Stimulated activated memory B cell treated with anti-CD40 and anti-IgM and Interleukin-4, amounts not matched to agents 10 μg/mL and 1 μg/mL and 100 μg/mL, for 72 hours (primary cell): Measurements from ENCODE around the gene DNAH9.

Experiments
- ATAC-seq: fragments of 150-1000 bp; cut with Tn5 transposase; 2 replicates; pipeline ENCODE4 v1.10.0; 2021
- H3K27ac Mint-ChIP-seq: one replicate; pipeline ENCODE4 v1.8.0; 2022; ENCODE audit warnings: mild to moderate bottlenecking, mixed read lengths
- H3K27me3 Mint-ChIP-seq: one replicate; pipeline ENCODE4 v1.8.0; 2022; ENCODE audit warnings: mixed read lengths
- H3K36me3 Mint-ChIP-seq: one replicate; pipeline ENCODE4 v1.8.0; 2022; ENCODE audit warnings: mixed read lengths
- H3K4me1 Mint-ChIP-seq: one replicate; pipeline ENCODE4 v1.8.0; 2022; ENCODE audit warnings: mixed read lengths
- H3K4me3 Mint-ChIP-seq: one replicate; pipeline ENCODE4 v1.8.0; 2022; ENCODE audit warnings: mild to moderate bottlenecking, moderate library complexity, mixed read lengths
- H3K9me3 Mint-ChIP-seq: one replicate; pipeline ENCODE4 v1.8.0; 2022; ENCODE audit warnings: mixed read lengths

The DNAH9 gene

DNA sequence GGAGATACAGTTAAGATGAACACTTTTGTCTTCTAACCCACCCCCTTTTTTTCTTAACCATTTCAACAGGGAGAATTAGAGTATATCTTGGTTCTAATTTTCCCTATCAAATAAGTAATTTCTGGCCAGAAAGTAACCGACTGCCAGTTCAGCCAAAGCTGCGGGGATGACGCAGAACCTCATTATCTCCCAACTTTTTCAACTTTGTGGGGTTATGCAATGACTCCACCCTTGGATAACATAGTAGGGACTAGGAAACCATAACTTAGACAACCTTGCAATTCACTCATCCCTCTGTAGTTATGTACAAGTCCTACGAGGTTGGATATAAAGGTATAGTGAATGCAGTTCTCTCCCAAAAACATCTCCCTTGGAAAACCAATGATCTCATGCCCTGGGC lies 215.0 kb downstream of the DNAH9 start:
- Mint-ChIP-seq H3K27ac (no peak overlapping the region), H3K36me3 (no peaks in the 10 kb centered on the region), H3K27me3 (no peaks in the 10 kb centered on the region), H3K9me3 (no peaks in the 10 kb centered on the region), H3K4me3 (no peak overlapping the region), H3K4me1 (no peaks in the 10 kb centered on the region)
- ATAC-seq = no peak

DNA sequence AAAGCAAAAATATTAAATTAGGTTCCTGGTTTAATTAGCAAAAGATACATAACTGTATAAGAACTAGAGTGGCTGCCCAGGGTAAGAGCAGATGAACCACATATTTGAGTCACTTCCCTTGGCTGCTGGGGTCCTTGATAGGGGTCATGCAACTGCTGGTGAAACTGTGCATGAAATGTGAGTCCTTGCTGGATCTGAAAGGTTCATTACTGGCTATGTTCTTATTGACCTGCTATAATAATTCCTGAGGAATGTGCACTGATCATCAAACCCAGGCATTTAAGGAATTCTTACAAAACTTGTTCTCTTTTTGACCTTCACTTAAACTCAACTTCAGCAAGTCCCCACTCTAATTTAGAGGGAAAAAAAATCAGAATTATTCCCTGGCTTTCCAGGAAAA lies 215.6 kb downstream of the DNAH9 start:
- Mint-ChIP-seq H3K36me3 (no peaks in the 10 kb centered on the region), H3K27me3 (no peaks in the 10 kb centered on the region), H3K4me1 (no peaks in the 10 kb centered on the region), H3K4me3 (no peak overlapping the region), H3K27ac (no peak overlapping the region), H3K9me3 (no peaks in the 10 kb centered on the region)
- ATAC-seq = no peak

DNA sequence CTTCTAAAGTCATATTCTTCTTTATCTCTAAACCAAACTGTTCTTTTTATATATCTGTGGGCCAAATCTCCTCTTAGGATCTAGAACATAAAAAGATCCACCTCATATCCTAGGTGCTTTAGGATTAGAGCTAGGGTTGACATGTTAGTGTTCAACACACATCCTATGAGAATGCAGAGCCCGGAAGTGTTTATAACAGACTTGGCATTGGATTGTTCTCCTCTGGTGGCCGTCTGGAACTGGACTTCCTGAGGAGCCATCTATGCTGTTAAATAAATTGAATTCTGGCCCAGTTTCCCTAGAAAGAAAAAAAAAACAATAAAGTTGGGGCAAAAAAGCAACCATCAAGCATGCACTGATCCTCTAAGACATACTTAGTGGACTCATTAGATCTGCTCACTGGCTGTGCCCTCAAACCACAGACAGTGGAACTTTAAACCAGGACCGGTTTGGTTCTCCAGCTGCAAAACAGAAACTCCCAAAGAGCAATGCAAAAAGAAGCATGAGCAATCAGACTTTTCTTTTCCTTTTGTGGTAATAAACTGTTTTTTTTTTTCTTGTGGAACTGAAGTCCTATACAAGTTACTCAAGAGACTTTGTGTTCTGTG lies 216.5 kb downstream of the DNAH9 start:
- H3K27ac Mint-ChIP-seq = no peak overlapping the region
- no peaks in the 10 kb centered on the region for H3K9me3 Mint-ChIP-seq
- no peak for ATAC-seq
- no peaks in the 10 kb centered on the region for H3K4me1 Mint-ChIP-seq
- no peaks in the 10 kb centered on the region for H3K27me3 Mint-ChIP-seq
- no peaks in the 10 kb centered on the region for H3K36me3 Mint-ChIP-seq
- H3K4me3 Mint-ChIP-seq = no peak overlapping the region

DNA sequence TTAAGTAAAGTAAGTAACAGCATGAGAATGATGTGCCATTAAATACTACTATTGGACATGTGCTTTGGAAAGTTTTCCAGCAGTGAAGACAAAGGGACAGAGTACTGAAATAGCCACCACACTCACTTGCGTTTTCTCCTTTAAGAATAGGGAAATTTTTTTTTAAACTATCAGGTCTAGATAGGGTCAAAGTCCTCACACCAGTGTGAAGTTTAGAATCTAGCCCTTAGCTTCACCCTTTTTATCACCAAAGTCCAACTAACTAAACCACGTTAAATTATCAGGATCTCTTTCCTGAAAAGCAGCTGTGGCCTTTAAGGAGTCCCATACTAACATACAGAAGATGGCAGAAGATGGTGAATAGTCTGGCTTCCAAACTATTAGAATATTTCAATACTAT lies 218.1 kb downstream of the DNAH9 start:
- Mint-ChIP-seq H3K27me3 (no peaks in the 10 kb centered on the region), H3K36me3 (no peaks in the 10 kb centered on the region), H3K4me3 (no peak overlapping the region), H3K9me3 (no peaks in the 10 kb centered on the region), H3K4me1 (no peaks in the 10 kb centered on the region), H3K27ac (no peak overlapping the region)
- ATAC-seq = no peak

DNA sequence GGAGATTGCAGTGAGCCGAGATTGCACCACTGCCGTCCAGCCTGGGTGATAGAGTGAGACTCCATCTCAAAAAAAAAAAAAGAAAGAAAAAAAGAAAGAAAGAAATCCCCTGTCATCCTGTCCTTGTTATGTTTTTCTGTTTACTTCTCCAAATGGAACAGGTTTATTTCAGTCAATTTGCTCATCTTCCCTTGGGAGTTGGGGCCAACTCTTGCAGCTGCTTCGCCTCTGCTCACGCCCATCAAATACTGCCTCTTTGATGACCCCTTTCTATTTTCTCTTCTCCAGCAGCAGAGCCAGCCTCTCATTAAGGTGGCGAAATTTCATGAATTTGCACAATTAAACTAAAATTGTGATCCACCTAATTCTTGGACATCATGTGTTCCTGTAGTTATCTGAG lies 225.6 kb downstream of the DNAH9 start:
- H3K4me3 Mint-ChIP-seq = no peak overlapping the region
- H3K27ac Mint-ChIP-seq = no peak overlapping the region

DNA sequence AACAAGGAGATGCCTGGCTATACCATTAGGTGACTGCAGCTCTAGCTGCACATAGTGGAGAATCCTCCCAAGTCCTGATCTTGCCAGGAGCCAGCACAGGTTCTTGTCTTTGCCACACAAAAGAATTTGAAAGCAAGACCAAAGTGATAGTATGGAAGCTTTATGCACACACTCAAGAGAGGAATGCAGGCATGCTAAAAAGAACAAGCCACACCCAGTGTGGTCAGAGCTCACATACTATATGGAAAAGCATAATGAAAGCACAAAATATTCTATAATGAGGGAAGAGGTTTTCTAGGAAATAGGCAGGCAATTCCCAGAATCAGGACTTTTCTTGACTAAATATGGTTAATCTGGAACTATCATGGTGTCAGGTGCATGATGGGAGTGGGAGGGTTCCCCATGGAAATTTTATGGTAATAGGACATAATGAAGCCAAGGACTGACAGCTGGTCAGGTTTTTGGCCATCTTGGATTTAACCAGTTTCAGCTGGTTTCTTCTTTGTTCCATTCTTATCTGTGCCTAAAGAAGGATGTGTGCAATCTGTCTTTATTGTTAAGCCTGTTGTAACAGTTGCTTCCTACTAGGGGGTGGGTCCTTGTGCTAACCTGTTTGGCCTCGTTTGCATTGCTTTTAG lies 227.4 kb downstream of the DNAH9 start:
- H3K27me3 Mint-ChIP-seq = no peaks in the 10 kb centered on the region
- H3K36me3 Mint-ChIP-seq = no peaks in the 10 kb centered on the region
- H3K4me3 Mint-ChIP-seq = no peak overlapping the region
- no peak overlapping the region for H3K27ac Mint-ChIP-seq
- no peaks in the 10 kb centered on the region for H3K4me1 Mint-ChIP-seq
- peaks cover 3% of the 10 kb centered on the region for H3K9me3 Mint-ChIP-seq
- no peak for ATAC-seq

More for the DNA sequence above, 225.6 kb downstream of the DNAH9 start:
- H3K27me3 Mint-ChIP-seq = no peaks in the 10 kb centered on the region
- H3K4me1 Mint-ChIP-seq = no peaks in the 10 kb centered on the region
- no peak for ATAC-seq
- no peaks in the 10 kb centered on the region for H3K36me3 Mint-ChIP-seq
- H3K9me3 Mint-ChIP-seq = peaks cover 3% of the 10 kb centered on the region

DNA sequence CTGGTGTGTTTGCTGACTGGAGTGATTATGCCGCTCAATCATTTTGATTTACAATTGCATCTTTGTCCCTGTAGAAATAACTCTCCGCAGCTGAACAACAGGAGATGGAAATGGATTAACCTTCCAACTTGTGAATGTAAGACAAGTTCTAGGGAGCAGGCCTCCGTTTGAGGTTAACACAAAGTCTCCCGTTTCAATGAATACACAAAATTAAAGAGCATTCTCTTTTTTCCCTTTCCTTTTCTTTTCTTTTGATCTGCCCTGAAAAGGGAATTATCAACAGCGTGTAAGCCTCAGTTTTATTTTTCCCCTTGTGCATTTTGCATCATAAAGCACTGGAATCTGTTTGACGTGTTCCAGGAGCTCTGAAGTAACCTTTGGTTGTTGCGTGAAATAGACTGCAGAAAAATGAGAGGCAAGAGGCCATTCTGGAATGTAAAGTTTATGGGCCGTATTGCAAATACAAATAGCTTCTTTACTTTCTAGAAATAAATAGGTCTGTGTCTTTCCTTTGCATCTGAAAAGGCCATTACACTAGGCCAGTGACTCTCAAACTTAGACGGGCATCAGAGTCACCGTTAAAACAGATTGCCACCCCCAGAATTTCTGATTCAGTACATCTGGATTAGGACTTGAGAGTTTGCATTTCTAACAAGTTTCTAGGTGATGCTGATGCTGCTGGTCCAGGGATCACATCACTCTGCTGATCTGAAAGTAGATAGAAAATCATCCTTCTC lies 234.3 kb downstream of the DNAH9 start:
- no peak for ATAC-seq
- Mint-ChIP-seq H3K4me3 (no peak overlapping the region), H3K27me3 (no peaks in the 10 kb centered on the region), H3K4me1 (no peaks in the 10 kb centered on the region), H3K36me3 (no peaks in the 10 kb centered on the region), H3K9me3 (peaks cover 9% of the 10 kb centered on the region), H3K27ac (no peak overlapping the region)

DNA sequence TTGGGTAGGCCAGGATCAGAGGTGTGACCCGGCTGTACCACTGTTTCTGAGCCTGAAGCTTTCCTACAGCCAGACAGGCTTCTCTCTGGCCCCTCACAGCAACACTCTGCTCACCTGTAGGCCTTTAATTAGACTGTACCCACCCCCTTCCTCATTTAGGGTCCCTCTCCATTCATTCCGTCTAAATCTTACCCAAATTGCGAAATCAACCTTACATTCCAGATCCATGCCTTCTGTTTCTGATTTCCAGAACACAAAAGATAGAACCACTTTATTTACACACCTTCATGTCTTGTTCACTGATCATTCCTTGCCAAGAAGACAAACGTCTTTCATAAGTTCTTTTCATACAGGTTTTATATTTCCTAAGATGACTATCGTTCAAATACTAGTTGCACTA lies 238.2 kb downstream of the DNAH9 start:
- Mint-ChIP-seq H3K9me3 (peaks cover 3% of the 10 kb centered on the region), H3K4me1 (no peaks in the 10 kb centered on the region), H3K27me3 (no peaks in the 10 kb centered on the region), H3K4me3 (no peak overlapping the region), H3K36me3 (no peaks in the 10 kb centered on the region), H3K27ac (no peak overlapping the region)
- ATAC-seq = no peak

DNA sequence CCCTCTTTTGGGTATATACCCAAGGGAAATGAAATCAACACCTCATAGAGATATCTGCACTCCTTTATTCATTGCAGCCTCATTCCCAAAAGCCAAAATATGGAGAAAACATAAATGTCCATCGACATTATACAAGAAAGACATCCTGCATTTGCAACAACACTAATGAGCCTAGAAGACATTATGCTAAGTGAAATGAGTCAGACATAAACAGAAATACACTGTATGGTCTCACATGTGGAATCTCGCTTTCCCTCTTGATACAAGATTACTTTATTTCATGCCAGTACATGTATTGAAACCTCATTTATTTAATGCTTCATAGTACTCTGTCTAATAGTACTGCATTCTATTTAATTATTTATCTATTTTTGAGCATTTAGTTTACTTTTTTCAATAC lies 241.8 kb downstream of the DNAH9 start:
- H3K36me3 Mint-ChIP-seq = no peaks in the 10 kb centered on the region
- H3K4me1 Mint-ChIP-seq = no peaks in the 10 kb centered on the region
- no peak overlapping the region for H3K27ac Mint-ChIP-seq
- no peak for ATAC-seq
- H3K4me3 Mint-ChIP-seq = no peak overlapping the region
- no peaks in the 10 kb centered on the region for H3K27me3 Mint-ChIP-seq
- H3K9me3 Mint-ChIP-seq = no peaks in the 10 kb centered on the region

DNA sequence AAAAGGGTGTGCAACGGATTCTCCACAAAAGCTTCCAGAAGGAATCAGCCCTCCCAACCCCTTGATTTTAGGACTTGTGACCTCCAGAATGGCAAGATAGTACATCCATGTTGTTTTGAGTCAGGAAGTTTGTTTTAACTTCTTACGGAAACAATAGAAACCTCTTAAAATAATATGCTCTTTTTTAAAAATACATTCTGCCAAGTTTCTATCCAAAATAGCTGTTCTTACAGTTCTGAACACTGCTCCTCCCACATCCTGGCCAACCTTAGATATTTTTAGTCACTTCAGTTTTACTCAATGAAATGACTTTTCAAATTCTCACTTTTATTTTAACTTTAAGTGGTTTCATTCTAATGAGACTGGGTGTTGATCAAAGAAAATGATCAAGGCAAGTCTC lies 242.6 kb downstream of the DNAH9 start:
- no peaks in the 10 kb centered on the region for H3K27me3 Mint-ChIP-seq
- H3K27ac Mint-ChIP-seq = no peak overlapping the region
- no peaks in the 10 kb centered on the region for H3K36me3 Mint-ChIP-seq
- no peaks in the 10 kb centered on the region for H3K9me3 Mint-ChIP-seq
- H3K4me3 Mint-ChIP-seq = no peak overlapping the region
- H3K4me1 Mint-ChIP-seq = no peaks in the 10 kb centered on the region
- ATAC-seq = no peak

DNA sequence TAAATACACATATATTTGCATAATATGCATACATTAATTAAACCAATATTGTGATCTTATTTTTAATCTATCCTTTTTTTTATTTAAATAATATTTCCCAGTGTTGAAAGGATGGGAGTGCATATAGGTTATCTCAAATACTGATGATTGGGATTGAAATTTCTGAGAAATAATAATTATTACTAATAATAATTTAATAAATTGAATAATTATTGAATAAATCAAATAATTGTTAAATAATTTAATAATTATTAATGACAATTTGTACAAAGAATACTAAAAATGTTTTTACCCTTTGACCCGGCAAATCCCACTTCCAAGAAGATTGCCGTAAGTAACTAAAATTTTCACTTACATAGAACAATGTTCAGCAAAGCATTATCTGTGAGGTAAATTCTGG lies 250.1 kb downstream of the DNAH9 start:
- ATAC-seq = no peak
- H3K4me3 Mint-ChIP-seq = no peak overlapping the region

DNA sequence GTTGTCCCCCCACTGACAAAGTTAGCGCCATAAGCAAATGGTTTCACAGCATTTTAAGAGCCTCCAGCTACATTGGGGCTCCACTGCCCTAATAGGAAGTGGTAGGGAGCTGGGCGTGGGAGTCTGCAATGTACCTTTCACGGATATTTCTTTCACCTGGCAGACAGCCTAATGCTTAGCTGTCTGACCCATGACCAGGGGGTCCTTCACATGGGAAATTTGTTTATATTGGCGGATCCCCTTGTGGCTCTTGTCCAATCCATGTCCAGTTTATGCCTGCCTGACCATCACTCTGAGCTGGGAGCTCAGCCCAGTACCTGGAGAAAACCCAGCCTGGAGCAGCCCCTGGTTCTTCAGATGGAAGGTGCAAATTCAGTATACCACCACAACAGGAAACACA lies 254.0 kb downstream of the DNAH9 start:
- no peak overlapping the region for H3K27ac Mint-ChIP-seq
- peaks cover 20% of the 10 kb centered on the region for H3K27me3 Mint-ChIP-seq
- H3K36me3 Mint-ChIP-seq = no peaks in the 10 kb centered on the region
- no peak overlapping the region for H3K4me3 Mint-ChIP-seq
- peaks cover under 1% of the 10 kb centered on the region for H3K9me3 Mint-ChIP-seq
- no peak for ATAC-seq
- H3K4me1 Mint-ChIP-seq = no peaks in the 10 kb centered on the region

More for the DNA sequence above, 250.1 kb downstream of the DNAH9 start:
- H3K36me3 Mint-ChIP-seq = no peaks in the 10 kb centered on the region
- H3K27me3 Mint-ChIP-seq = peaks cover 20% of the 10 kb centered on the region
- no peak overlapping the region for H3K27ac Mint-ChIP-seq
- H3K4me1 Mint-ChIP-seq = no peaks in the 10 kb centered on the region
- no peaks in the 10 kb centered on the region for H3K9me3 Mint-ChIP-seq

DNA sequence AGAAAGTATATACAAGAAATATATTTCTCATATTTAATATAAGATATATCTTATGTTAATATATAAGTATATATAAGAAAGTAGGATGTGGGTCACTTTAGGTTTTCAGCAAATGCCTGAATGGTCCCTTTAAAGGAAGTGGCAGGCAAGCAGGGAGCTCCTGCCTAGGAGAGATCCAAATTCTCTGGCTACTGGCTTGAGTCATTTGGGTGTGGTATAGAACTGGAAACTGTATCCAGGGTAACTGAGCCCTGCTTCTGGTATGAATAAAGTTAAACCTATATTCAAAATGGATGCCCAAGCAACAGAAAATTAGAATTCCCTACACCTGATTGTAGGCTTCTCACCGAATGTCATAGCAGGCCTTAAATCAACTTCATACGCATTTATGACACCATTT lies 254.6 kb downstream of the DNAH9 start:
- ATAC-seq = no peak
- Mint-ChIP-seq H3K4me3 (no peak overlapping the region), H3K4me1 (no peaks in the 10 kb centered on the region), H3K27me3 (peaks cover 20% of the 10 kb centered on the region), H3K36me3 (no peaks in the 10 kb centered on the region), H3K27ac (no peak overlapping the region), H3K9me3 (peaks cover 2% of the 10 kb centered on the region)

DNA sequence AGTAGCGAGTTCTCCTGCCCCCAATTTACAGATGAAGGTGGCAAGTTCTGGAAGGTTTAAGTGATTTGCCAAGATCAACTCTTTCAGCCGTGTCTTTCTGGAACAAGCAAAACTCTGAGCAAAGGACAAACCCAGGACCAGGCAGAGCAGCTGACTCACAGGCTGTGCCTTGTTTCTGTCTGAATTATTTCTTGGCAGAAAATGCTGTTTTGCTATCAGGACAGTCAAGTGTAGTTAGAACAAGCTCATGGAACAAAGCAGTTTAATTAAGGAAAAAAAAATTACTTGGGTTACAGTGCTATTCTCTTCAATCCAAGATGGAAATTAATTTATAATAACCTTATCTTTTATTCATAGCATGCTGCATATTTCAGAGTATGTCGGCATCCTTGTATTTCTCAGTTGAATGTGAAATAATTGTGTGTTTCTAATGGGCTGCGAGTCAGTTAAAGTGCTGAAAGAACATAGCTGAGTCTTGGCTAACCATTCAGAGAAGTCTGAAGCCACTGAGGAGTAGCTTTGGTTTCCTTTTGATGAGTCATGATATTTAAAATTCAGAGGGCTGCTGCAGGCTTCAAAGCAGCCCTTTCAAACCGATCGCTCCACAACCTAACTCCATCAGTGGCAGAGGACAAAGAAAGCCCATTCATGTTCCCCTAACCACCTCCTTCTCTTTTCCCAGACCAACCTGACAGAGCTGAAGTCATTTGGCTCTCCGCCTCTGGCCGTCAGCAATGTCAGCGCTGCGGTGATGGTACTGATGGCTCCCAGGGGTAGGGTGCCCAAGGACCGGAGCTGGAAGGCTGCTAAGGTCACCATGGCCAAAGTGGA lies 255.3 kb downstream of the DNAH9 start:
- Mint-ChIP-seq H3K4me3 (no peak overlapping the region), H3K36me3 (no peaks in the 10 kb centered on the region), H3K27ac (no peak overlapping the region), H3K9me3 (peaks cover 2% of the 10 kb centered on the region), H3K4me1 (no peaks in the 10 kb centered on the region), H3K27me3 (peaks cover 20% of the 10 kb centered on the region)
- ATAC-seq = no peak

DNA sequence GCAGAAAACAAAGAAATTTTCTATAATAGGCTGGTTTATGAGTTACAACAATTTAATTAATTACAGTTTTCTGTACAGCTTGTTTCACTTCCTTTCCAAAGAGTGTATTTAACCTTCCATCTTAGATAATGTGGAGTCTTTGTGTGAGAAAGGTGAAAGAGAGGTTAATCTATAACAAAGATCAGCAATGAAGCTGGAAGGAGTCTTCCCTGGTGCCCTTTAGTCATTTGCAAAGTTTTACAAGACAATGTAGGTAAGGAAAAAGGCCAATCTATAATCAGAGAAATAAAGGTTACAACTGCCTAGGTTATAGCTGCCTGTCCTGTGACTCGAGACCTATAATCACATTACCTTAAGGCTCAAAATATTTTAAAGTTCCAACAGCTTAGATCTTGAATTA lies 257.0 kb downstream of the DNAH9 start:
- ATAC-seq = no peak

More for the DNA sequence above, 257.0 kb downstream of the DNAH9 start:
- H3K36me3 Mint-ChIP-seq = no peaks in the 10 kb centered on the region
- no peaks in the 10 kb centered on the region for H3K4me1 Mint-ChIP-seq
- H3K27ac Mint-ChIP-seq = no peak overlapping the region
- H3K9me3 Mint-ChIP-seq = peaks cover 2% of the 10 kb centered on the region
- H3K4me3 Mint-ChIP-seq = no peak overlapping the region
- H3K27me3 Mint-ChIP-seq = peaks cover 10% of the 10 kb centered on the region
